ENCODE data around the gene PCDH9. TPM values are rescaled to one million over a fixed set of nuclear protein-coding genes. Genes with fewer than 3 reads are reported as not detected.

PCDH9 gene
- polyA plus RNA-seq, 1 experiment = 3.3 TPM

DNA sequence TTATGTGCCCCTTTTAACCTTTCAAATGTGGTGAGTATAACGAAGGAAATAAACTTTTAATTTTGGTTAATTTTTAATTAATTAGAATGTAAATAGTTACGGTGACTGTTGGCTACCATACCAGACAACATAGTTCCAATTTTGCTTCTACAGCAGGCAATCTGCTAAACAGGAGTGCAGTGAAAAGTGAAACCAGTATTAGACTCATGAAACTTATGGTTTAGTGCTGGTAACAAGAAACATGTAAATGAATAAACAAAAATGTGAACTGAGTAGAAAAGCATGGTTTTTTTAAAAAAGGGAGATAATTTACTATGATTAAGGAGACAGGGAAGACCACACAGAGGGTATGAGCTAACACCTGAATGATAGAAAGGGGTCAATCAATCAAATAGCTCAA is 478.4 kb downstream of the PCDH9 start:
- Histone ChIP-seq H3K9me3 (ENCODE audit: control insufficient read depth, insufficient read depth, low read length) (no peaks in the 10 kb centered on the region), H3K27ac (ENCODE audit: low read depth, low read length) (no peak overlapping the region), H3K27me3 (ENCODE audit: control insufficient read depth, insufficient read depth, low read length) (no peaks in the 10 kb centered on the region), H3K4me3 (ENCODE audit: low read depth, low read length) (no peak overlapping the region)
- TF ChIP-seq, protein P1, sequence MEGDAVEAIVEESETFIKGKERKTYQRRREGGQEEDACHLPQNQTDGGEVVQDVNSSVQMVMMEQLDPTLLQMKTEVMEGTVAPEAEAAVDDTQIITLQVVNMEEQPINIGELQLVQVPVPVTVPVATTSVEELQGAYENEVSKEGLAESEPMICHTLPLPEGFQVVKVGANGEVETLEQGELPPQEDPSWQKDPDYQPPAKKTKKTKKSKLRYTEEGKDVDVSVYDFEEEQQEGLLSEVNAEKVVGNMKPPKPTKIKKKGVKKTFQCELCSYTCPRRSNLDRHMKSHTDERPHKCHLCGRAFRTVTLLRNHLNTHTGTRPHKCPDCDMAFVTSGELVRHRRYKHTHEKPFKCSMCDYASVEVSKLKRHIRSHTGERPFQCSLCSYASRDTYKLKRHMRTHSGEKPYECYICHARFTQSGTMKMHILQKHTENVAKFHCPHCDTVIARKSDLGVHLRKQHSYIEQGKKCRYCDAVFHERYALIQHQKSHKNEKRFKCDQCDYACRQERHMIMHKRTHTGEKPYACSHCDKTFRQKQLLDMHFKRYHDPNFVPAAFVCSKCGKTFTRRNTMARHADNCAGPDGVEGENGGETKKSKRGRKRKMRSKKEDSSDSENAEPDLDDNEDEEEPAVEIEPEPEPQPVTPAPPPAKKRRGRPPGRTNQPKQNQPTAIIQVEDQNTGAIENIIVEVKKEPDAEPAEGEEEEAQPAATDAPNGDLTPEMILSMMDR (IDR thresholded peaks at IDR 0.05; ENCODE audit: low read depth, low read length) = no peak
- ChIA-PET POLR2A (no interaction called here), CTCF (no interaction called here)
- no peak for DNase-seq (ENCODE audit: low read depth, low spot score)

DNA sequence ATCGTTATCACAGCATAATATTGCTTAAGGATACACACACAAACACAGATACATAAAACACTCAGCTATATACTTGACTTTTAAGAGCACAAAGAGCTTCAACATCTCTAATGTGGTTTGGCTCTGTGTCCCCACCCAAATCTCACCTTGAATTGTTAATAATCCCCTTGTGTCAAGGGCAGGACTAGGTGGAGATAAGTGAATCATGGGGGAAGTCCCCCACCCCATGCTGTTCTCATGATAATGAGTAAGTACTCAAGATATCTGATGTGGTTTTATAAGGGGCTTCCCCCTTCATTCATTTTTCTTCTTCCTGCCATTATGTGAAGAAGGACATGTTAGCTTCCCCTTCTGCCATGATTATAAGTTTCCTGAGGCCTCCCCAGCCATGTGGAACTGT is 481.4 kb downstream of the PCDH9 start:
- Histone ChIP-seq H3K4me3 (ENCODE audit: low read depth, low read length) (no peak overlapping the region), H3K27me3 (ENCODE audit: control insufficient read depth, insufficient read depth, low read length) (no peaks in the 10 kb centered on the region), H3K27ac (ENCODE audit: low read depth, low read length) (no peak overlapping the region), H3K9me3 (ENCODE audit: control insufficient read depth, insufficient read depth, low read length) (no peaks in the 10 kb centered on the region)
- POLR2A ChIA-PET = no interaction called here
- no peak for DNase-seq (ENCODE audit: low read depth, low spot score)
- CTCF ChIA-PET = no interaction called here
- TF ChIP-seq, protein P1 (IDR thresholded peaks at IDR 0.05; ENCODE audit: low read depth, low read length) = no peak

DNA sequence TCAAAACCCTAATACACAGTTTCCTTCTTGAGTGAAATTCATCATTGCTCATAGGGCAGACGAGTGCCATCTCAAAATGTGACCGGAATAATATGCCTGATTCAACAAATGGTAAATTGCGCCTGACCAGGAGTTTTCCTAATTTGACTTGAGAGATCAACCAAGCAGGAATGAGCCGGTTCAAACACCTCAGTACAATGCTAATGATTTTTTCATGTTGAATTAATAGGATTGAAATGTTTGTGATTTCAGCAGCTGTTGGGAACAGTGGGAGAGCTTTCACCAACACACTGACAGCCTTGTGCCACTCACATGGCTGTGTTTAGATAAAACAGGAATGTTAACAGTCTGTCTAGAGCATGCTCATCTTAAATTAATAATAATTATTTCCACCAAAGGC is 484.8 kb downstream of the PCDH9 start:
- CTCF ChIA-PET = no interaction called here
- Histone ChIP-seq H3K27ac (ENCODE audit: low read depth, low read length) (no peak overlapping the region), H3K9me3 (ENCODE audit: control insufficient read depth, insufficient read depth, low read length) (no peaks in the 10 kb centered on the region), H3K4me3 (ENCODE audit: low read depth, low read length) (no peak overlapping the region), H3K27me3 (ENCODE audit: control insufficient read depth, insufficient read depth, low read length) (no peaks in the 10 kb centered on the region)
- POLR2A ChIA-PET = no interaction called here
- no peak for DNase-seq (ENCODE audit: low read depth, low spot score)
- TF ChIP-seq, protein P1 (IDR thresholded peaks at IDR 0.05; ENCODE audit: low read depth, low read length) = no peak

DNA sequence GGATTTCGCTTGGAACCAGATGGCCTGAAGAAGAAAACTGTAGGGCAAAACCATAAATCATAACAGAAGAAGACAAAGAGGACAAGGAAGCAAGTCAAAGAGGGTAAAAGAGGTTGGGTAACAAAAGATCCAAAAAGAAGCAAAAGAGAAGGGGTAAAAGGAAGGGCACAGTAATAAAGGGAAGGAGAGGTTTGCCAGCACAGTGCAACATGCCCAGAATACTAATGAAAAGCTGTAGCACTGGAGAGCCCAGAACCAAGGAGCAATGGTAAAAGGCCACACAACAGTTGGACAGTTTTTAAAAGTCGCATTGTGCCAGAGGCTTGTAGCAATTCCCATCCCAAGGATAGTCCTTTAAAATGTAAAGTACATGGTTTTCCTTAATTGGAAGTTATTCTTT is 506.6 kb downstream of the PCDH9 start:
- Histone ChIP-seq H3K27me3 (ENCODE audit: control insufficient read depth, insufficient read depth, low read length) (no peaks in the 10 kb centered on the region), H3K27ac (ENCODE audit: low read depth, low read length) (no peak overlapping the region), H3K9me3 (ENCODE audit: control insufficient read depth, insufficient read depth, low read length) (no peaks in the 10 kb centered on the region), H3K4me3 (ENCODE audit: low read depth, low read length) (no peak overlapping the region)
- CTCF ChIA-PET = interaction anchor here (0.6 kb wide), 1 partner anchor 27 kb away, joined by 3 read pairs; no protein-coding TSS in a partner anchor
- no peak for DNase-seq (ENCODE audit: low read depth, low spot score)
- POLR2A ChIA-PET = no interaction called here
- TF ChIP-seq, protein P1 (IDR thresholded peaks at IDR 0.05; ENCODE audit: low read depth, low read length) = no peak

DNA sequence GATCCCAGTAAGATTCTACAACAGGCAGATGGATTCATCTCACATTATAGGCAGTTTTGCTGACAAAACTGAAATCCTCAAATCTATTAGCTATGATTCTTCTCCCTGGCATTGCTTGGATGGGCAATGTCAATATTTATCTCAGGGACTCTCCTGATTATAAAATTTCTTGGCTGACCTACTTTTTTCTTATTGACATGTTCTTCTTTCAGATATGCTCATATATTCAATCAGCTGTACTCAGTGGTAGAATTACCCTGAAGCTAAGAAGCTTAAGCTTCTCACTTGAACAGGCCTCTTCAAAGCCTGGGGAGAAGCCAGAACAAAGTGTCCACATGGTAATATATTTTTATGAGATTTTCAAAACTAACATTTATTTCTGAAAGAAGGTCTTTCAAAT is 513.6 kb downstream of the PCDH9 start:
- H3K27ac ChIP-seq (ENCODE audit: low read depth, low read length) = no peak overlapping the region
- no peaks in the 10 kb centered on the region for H3K27me3 ChIP-seq (ENCODE audit: control insufficient read depth, insufficient read depth, low read length)
- H3K4me3 ChIP-seq (ENCODE audit: low read depth, low read length) = no peak overlapping the region
- TF ChIP-seq, protein P1 (IDR thresholded peaks at IDR 0.05; ENCODE audit: low read depth, low read length) = no peak
- no peak for DNase-seq (ENCODE audit: low read depth, low spot score)
- no peaks in the 10 kb centered on the region for H3K9me3 ChIP-seq (ENCODE audit: control insufficient read depth, insufficient read depth, low read length)
- POLR2A ChIA-PET = no interaction called here
- CTCF ChIA-PET = interaction anchor here (0.9 to 1.3 kb wide), 2 partner anchors 13 to 28 kb away, joined by 3 read pairs; no protein-coding TSS in a partner anchor

Data from AG04450 (cell line).